Natural killer cell (primary cell): Measurements from ENCODE around the gene RELA. TPM values are rescaled to one million over a fixed set of nuclear protein-coding genes. Genes with fewer than 3 reads are reported as not detected.
"Not testable (repeated sequence)": the region's sequence is repeated elsewhere in the genome, so short reads cannot be mapped to it uniquely, and the experiment has no call there.

Experiments
- ATAC-seq, 3 donors: fragments of 150-1000 bp in 2 of 3; fragments of 200-7000 bp in 1 of 3; cut with Tn5 transposase; 1 replicate in 1 of 3; 2 replicates in 2 of 3; pipeline ENCODE4 v1.10.0; 2021; ENCODE audit warnings: mild to moderate bottlenecking in 2 of 3, moderate library complexity in 2 of 3
- DNase-seq, 2 donors: peaks; one replicate each; pipeline versions ENCODE4 v3.0.0 to v3.0.0-alpha.2; 2013 to 2021; ENCODE audit warnings: mixed read lengths in 1 of 2
- H3K27ac ChIP-seq: one replicate; pipeline ENCODE4 v1.5.1; 2013; ENCODE audit warnings: mild to moderate bottlenecking, low read length
- H3K27me3 ChIP-seq: one replicate; pipeline ENCODE4 v1.6.1; 2013; ENCODE audit warnings: low read length; ENCODE audit not compliant: control insufficient read depth, insufficient read depth
- H3K36me3 ChIP-seq: one replicate; pipeline ENCODE4 v1.6.1; 2013; ENCODE audit warnings: low read length; ENCODE audit not compliant: control insufficient read depth, insufficient read depth
- H3K4me1 ChIP-seq: one replicate; pipeline ENCODE4 v1.6.1; 2013; ENCODE audit warnings: low read length; ENCODE audit not compliant: control insufficient read depth, insufficient read depth
- H3K4me3 ChIP-seq: one replicate; pipeline ENCODE4 v1.5.1; 2013; ENCODE audit warnings: low read length
- H3K9me3 ChIP-seq: one replicate; pipeline ENCODE4 v1.6.1; 2013; ENCODE audit warnings: low read length; ENCODE audit not compliant: control insufficient read depth, insufficient read depth
- H3K27ac Mint-ChIP-seq, 2 donors: one replicate each; pipeline ENCODE4 v1.8.0; 2022; ENCODE audit warnings: mild to moderate bottlenecking in 2 of 2, mixed read lengths in 2 of 2, moderate library complexity in 1 of 2
- H3K27me3 Mint-ChIP-seq, 2 donors: one replicate each; pipeline ENCODE4 v1.8.0; 2022; ENCODE audit warnings: low read depth in 2 of 2, mixed read lengths in 2 of 2
- H3K36me3 Mint-ChIP-seq: one replicate; pipeline ENCODE4 v1.8.0; 2022; ENCODE audit warnings: mixed read lengths
- H3K4me1 Mint-ChIP-seq, 2 donors: one replicate each; pipeline ENCODE4 v1.8.0; 2022; ENCODE audit warnings: mixed read lengths in 2 of 2
- H3K4me3 Mint-ChIP-seq: one replicate; pipeline ENCODE4 v1.8.0; 2022; ENCODE audit warnings: mild to moderate bottlenecking, moderate library complexity, mixed read lengths
- H3K9me3 Mint-ChIP-seq, 2 donors: one replicate each; pipeline ENCODE4 v1.8.0; 2022; ENCODE audit warnings: mixed read lengths in 2 of 2
- CTCF ChIP-seq: fragments of 200-600 bp; IDR thresholded peaks from one replicate; pipeline ENCODE4 v1.8.0; 2022; ENCODE audit warnings: antibody characterized with exemption
- WGBS: methylation state at CpG from one replicate; pipeline ENCODE4 v1.1.7; 2013; ENCODE audit warnings: missing lambda C conversion rate; ENCODE audit not compliant: insufficient coverage; 5-methylcytosine and 5-hydroxymethylcytosine counted together
- intact Hi-C: fragments of 100-400 bp; cut with micrococcal nuclease; formaldehyde crosslinking; loops from one replicate; pipeline ENCODE4 v1.14.2; 2022
- total RNA-seq, 4 donors: library from RNA; stranded (reverse); fragments of 120-200 nt in 1 of 4; gene quantifications; one replicate each; pipeline versions ENCODE4 v1.2.3 to v1.2.4, GENCODE V29; 2013 to 2022

Gene RELA
- total RNA-seq, 3 donors from 2014 or later (not counting 1 experiment from before 2014, with no cell fraction given): 319 to 380 (median 338) TPM

DNA sequence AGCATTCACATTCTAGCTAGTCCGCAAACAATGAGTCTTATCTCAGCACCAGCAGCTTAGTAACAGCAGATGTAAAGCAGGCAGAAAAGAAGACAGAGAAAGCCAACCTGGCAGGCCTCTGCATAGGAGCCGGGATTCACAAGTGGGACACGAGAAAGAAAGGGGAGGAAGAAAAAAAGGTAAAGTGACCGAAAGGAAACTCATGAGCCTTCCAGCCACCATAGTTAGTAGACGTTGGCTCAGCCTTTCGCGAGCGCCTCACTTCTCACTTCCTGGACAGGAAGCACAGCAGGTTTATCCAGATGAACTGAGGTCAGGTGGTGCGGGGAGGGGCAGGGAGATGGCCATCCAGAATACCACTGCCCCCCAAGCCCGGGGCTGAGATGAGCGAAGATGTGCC lies 29.7 kb upstream of the RELA start:
- WGBS: 83% methylated on average over 10 of the region's 11 CpGs
- no peak overlapping the region for H3K27ac ChIP-seq
- H3K27me3 Mint-ChIP-seq: no peaks in the 10 kb centered on the region

GRCh38 chr11:65691847-65692246 lies 29.1 kb upstream of the RELA start:
- H3K27ac ChIP-seq, H3K27me3 Mint-ChIP-seq, H3K9me3 ChIP-seq, H3K9me3 Mint-ChIP-seq, intact Hi-C loops, H3K27ac Mint-ChIP-seq, H3K27me3 ChIP-seq, H3K4me3 ChIP-seq, DNase-seq, H3K36me3 ChIP-seq, ATAC-seq, H3K4me3 Mint-ChIP-seq, H3K36me3 Mint-ChIP-seq: not testable (repeated sequence)
- 98% methylated on average over 8 of the region's 8 CpGs for WGBS
- peaks cover 19% of the 10 kb centered on the region for H3K4me1 ChIP-seq
- H3K4me1 Mint-ChIP-seq: peaks cover 17 to 22% of the 10 kb centered on the region in 2 donors

More for the DNA sequence above, 29.7 kb upstream of the RELA start:
- Histone ChIP-seq H3K9me3 (no peaks in the 10 kb centered on the region), H3K36me3 (no peaks in the 10 kb centered on the region), H3K27me3 (no peaks in the 10 kb centered on the region), H3K4me1 (peaks cover 19% of the 10 kb centered on the region), H3K4me3 (no peak overlapping the region)
- no peak overlapping the region for H3K27ac Mint-ChIP-seq
- intact Hi-C loops: no loop called here
- no peak overlapping the region for H3K4me3 Mint-ChIP-seq
- ATAC-seq (no peak), DNase-seq (no peak)
- no peak for TF ChIP-seq CTCF
- peaks cover 17 to 22% of the 10 kb centered on the region in 2 donors for H3K4me1 Mint-ChIP-seq
- H3K9me3 Mint-ChIP-seq: no peaks in the 10 kb centered on the region
- H3K36me3 Mint-ChIP-seq: no peaks in the 10 kb centered on the region

GRCh38 chr11:65685981-65686380 lies 23.3 kb upstream of the RELA start:
- no peak overlapping the region for H3K27ac Mint-ChIP-seq
- Histone ChIP-seq H3K9me3 (no peaks in the 10 kb centered on the region), H3K4me1 (no peaks in the 10 kb centered on the region), H3K36me3 (no peaks in the 10 kb centered on the region), H3K4me3 (no peak overlapping the region), H3K27me3 (no peaks in the 10 kb centered on the region), H3K27ac (no peak overlapping the region)
- no peaks in the 10 kb centered on the region for H3K27me3 Mint-ChIP-seq
- no peak overlapping the region for H3K4me3 Mint-ChIP-seq
- no peaks in the 10 kb centered on the region for H3K4me1 Mint-ChIP-seq
- intact Hi-C loops: no loop called here
- no peak for TF ChIP-seq CTCF
- no peaks in the 10 kb centered on the region for H3K36me3 Mint-ChIP-seq
- WGBS: 94% methylated on average over 7 of the region's 8 CpGs
- no peaks in the 10 kb centered on the region for H3K9me3 Mint-ChIP-seq
- no peak for DNase-seq
- no peak for ATAC-seq

GRCh38 chr11:65683480-65683879 lies 20.8 kb upstream of the RELA start:
- not testable (repeated sequence) for H3K27ac Mint-ChIP-seq, H3K4me1 Mint-ChIP-seq

More at GRCh38 chr11:65683480-65683879, 20.8 kb upstream of the RELA start:
- H3K9me3 ChIP-seq, H3K9me3 Mint-ChIP-seq, H3K36me3 Mint-ChIP-seq, H3K4me3 Mint-ChIP-seq, H3K4me3 ChIP-seq, H3K36me3 ChIP-seq, H3K4me1 ChIP-seq, H3K27me3 ChIP-seq, H3K27me3 Mint-ChIP-seq, H3K27ac ChIP-seq, DNase-seq, ATAC-seq, intact Hi-C loops: not testable (repeated sequence)
- 82% methylated on average over 6 of the region's 6 CpGs for WGBS
